HG02759 (cell line): ENCODE measurements around the gene STX18.
"Not testable (repeated sequence)": the region's sequence is repeated elsewhere in the genome, so short reads cannot be mapped to it uniquely, and the experiment has no call there.

Experiments used
- ATAC-seq: cut with Tn5 transposase; IDR thresholded peaks from one replicate; pipeline ENCODE4 v1.9.1; 2021; ENCODE audit warnings: mild to moderate bottlenecking, moderate library complexity; ENCODE audit not compliant: unreplicated experiment

The STX18 gene

GRCh38 chr4:4422856-4423499 is 118.9 kb downstream of the STX18 start:
- no peak for ATAC-seq

- not testable (repeated sequence) for ATAC-seq
These were observed 119.7 kb downstream of the STX18 start for GRCh38 chr4:4422117-4422516.

GRCh38 chr4:4421356-4421755 is 120.5 kb downstream of the STX18 start:
- no peak for ATAC-seq

GRCh38 chr4:4420421-4420820 is 121.4 kb downstream of the STX18 start:
- no peak for ATAC-seq

- no peak for ATAC-seq
These were observed 122.0 kb downstream of the STX18 start for GRCh38 chr4:4419896-4420295.

- ATAC-seq, result no peak
These were observed 123.0 kb downstream of the STX18 start for GRCh38 chr4:4418676-4419390.

GRCh38 chr4:4417886-4418285 is 124.0 kb downstream of the STX18 start:
- no peak for ATAC-seq

- ATAC-seq, result no peak
These were observed 124.9 kb downstream of the STX18 start for GRCh38 chr4:4416981-4417380.

GRCh38 chr4:4415806-4416805 is 125.7 kb downstream of the STX18 start:
- no peak for ATAC-seq

GRCh38 chr4:4415107-4415805 is 126.6 kb downstream of the STX18 start:
- no peak for ATAC-seq

GRCh38 chr4:4413806-4414205 is 128.0 kb downstream of the STX18 start:
- ATAC-seq, result no peak

- ATAC-seq, result no peak
These were observed 128.5 kb downstream of the STX18 start for GRCh38 chr4:4413373-4413725.

- ATAC-seq, result no peak
These were observed 129.0 kb downstream of the STX18 start for GRCh38 chr4:4412641-4413372.

- ATAC-seq, result no peak
These were observed 129.9 kb downstream of the STX18 start for GRCh38 chr4:4411906-4412305.

GRCh38 chr4:4410271-4410670 is 131.6 kb downstream of the STX18 start:
- ATAC-seq, result no peak

GRCh38 chr4:4409416-4410115 is 132.3 kb downstream of the STX18 start:
- ATAC-seq, result no peak

GRCh38 chr4:4408576-4409335 is 133.1 kb downstream of the STX18 start:
- no peak for ATAC-seq

GRCh38 chr4:4408132-4408523 is 133.7 kb downstream of the STX18 start:
- no peak for ATAC-seq
